ENCODE results near the gene ADCY4.
"Not testable (repeated sequence)": the region's sequence is repeated elsewhere in the genome, so short reads cannot be mapped to it uniquely, and the experiment has no call there.

ADCY4 gene

DNA sequence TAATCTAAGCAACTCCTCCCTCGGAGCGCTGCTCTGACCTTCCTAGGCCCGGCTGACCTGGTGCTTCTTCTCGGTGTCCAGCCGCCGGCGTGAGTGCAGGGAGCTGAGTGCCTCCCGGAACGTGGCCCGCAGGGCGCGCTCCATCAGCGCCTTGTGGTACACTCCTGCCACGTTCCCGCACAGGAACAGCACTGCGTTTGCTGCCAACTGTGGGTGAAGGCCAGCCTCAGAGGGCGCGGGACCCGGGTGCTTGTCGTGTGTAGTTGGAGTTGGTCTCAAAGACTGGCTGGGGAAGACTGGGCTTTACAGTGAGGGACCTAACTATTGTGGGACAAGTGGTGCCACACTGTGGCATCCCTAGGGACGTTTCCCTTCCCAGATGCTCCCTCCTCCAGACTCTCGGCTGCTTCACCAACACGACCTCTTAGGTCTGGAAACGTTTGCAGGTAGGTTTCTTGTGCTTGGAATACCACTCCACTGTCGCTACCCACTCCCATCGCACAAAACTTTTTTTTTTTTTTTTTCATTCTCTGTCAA, 3.1 kb downstream of the ADCY4 start:
- Histone ChIP-seq H3K27me3 (ENCODE audit: insufficient read depth, poor library complexity, severe bottlenecking) (peaks cover 10% of the 10 kb centered on the region), H3K4me3 (replicated peaks; ENCODE audit: insufficient read depth, low read length) (0 out of 2 replicates have a peak overlapping the region, but pooled peaks have one; percentile 10), H3K27ac (replicated peaks) (peak overlapping the region; percentile 31; the same call in 1 of the 2 replicates)
- TF ChIP-seq, protein P1, sequence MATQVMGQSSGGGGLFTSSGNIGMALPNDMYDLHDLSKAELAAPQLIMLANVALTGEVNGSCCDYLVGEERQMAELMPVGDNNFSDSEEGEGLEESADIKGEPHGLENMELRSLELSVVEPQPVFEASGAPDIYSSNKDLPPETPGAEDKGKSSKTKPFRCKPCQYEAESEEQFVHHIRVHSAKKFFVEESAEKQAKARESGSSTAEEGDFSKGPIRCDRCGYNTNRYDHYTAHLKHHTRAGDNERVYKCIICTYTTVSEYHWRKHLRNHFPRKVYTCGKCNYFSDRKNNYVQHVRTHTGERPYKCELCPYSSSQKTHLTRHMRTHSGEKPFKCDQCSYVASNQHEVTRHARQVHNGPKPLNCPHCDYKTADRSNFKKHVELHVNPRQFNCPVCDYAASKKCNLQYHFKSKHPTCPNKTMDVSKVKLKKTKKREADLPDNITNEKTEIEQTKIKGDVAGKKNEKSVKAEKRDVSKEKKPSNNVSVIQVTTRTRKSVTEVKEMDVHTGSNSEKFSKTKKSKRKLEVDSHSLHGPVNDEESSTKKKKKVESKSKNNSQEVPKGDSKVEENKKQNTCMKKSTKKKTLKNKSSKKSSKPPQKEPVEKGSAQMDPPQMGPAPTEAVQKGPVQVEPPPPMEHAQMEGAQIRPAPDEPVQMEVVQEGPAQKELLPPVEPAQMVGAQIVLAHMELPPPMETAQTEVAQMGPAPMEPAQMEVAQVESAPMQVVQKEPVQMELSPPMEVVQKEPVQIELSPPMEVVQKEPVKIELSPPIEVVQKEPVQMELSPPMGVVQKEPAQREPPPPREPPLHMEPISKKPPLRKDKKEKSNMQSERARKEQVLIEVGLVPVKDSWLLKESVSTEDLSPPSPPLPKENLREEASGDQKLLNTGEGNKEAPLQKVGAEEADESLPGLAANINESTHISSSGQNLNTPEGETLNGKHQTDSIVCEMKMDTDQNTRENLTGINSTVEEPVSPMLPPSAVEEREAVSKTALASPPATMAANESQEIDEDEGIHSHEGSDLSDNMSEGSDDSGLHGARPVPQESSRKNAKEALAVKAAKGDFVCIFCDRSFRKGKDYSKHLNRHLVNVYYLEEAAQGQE (IDR thresholded peaks at IDR 0.05; ENCODE audit: insufficient replicate concordance, low read depth) = no peak
- TF ChIP-seq SPI1 (IDR thresholded peaks at IDR 0.05; ENCODE audit: borderline replicate concordance, low read depth) (no peak), POLR2AphosphoS5 (IDR thresholded peaks at IDR 0.05; ENCODE audit: low read depth) (no peak), GABPA (IDR thresholded peaks at IDR 0.05; ENCODE audit: low read depth) (no peak)
- TF ChIP-seq, protein P2, sequence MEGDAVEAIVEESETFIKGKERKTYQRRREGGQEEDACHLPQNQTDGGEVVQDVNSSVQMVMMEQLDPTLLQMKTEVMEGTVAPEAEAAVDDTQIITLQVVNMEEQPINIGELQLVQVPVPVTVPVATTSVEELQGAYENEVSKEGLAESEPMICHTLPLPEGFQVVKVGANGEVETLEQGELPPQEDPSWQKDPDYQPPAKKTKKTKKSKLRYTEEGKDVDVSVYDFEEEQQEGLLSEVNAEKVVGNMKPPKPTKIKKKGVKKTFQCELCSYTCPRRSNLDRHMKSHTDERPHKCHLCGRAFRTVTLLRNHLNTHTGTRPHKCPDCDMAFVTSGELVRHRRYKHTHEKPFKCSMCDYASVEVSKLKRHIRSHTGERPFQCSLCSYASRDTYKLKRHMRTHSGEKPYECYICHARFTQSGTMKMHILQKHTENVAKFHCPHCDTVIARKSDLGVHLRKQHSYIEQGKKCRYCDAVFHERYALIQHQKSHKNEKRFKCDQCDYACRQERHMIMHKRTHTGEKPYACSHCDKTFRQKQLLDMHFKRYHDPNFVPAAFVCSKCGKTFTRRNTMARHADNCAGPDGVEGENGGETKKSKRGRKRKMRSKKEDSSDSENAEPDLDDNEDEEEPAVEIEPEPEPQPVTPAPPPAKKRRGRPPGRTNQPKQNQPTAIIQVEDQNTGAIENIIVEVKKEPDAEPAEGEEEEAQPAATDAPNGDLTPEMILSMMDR (IDR thresholded peaks at IDR 0.05; ENCODE audit: insufficient read depth, low read length) = no peak
- peak in 1 of 2 experiments; percentile 56 for DNase-seq (ENCODE audit: low read depth in 1 of 2, low spot score in 1 of 2)

DNA sequence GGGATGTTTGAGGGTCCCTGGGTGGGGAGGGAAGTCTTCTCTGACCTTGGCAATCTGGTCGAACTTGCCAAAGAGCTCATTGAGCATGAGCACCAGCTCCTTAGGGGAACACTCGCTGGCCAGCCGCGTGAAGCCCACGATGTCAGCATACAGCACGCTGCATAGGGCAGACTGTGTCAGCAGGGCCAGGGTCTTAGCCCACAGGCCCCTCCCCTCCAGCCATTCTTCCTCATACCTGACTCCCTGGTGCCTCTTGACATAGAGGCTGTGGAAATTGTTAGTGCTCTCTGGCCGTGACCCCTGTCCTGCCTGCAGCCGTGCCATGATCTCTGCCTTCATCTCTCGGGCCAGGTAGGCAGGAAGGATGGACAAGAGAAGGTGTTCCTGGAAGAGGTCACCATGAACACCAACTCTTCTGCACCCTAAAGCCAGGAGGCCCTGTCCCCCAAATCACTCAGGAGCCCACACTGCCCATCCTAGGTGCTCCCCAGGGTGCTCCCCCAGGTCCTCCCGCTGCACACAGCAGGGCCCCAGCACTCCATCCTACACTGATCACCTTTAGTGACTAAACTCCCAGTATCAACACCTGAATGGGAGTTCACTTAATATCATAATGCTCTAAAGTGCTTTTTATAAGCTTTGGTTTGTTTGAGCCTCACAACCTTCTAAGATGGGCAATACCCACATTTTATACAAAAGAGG, 3.7 kb downstream of the ADCY4 start:
- no peak for TF ChIP-seq POLR2AphosphoS5 (IDR thresholded peaks at IDR 0.05; ENCODE audit: low read depth)
- H3K27me3 ChIP-seq (ENCODE audit: insufficient read depth, poor library complexity, severe bottlenecking) = peaks cover 10% of the 10 kb centered on the region
- DNase-seq (ENCODE audit: low read depth in 1 of 2, low spot score in 1 of 2) = no peak
- no peak overlapping the region for H3K4me3 ChIP-seq (replicated peaks; ENCODE audit: insufficient read depth, low read length)
- H3K27ac ChIP-seq (replicated peaks) = no peak overlapping the region

DNA sequence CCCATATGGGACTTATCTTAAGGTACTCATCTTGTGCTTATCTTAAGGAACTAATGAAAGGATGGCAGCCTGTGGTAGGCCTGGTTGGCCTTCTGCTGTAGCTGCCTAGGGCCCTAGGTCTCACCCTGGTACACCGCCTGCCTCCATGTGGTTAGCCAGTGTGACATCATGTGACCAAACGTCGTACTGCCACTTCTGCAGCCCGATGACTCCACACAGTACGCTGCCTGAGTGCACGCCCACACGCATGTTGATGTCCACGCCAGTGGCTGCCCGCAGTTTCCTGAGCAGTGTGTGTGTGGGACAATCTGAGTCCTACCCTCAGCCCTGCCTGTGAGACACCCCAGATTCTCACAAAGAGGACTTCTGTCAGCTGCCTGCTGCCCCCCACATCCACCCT, 5.1 kb downstream of the ADCY4 start:
- peak overlapping the region; percentile 61 for H3K27ac ChIP-seq (replicated peaks)
- DNase-seq (ENCODE audit: low read depth in 1 of 2, low spot score in 1 of 2) = peak; percentile 80 to 96
- H3K27me3 ChIP-seq (ENCODE audit: insufficient read depth, poor library complexity, severe bottlenecking) = peaks cover 6% of the 10 kb centered on the region
- no peak overlapping the region for H3K4me3 ChIP-seq (replicated peaks; ENCODE audit: insufficient read depth, low read length)
- TF ChIP-seq, protein P2 (IDR thresholded peaks at IDR 0.05; ENCODE audit: insufficient read depth, low read length) = no peak
- peak; percentile 67; the same call in 1 of the 2 replicates for TF ChIP-seq POLR2AphosphoS5 (IDR thresholded peaks at IDR 0.05; ENCODE audit: low read depth)

DNA sequence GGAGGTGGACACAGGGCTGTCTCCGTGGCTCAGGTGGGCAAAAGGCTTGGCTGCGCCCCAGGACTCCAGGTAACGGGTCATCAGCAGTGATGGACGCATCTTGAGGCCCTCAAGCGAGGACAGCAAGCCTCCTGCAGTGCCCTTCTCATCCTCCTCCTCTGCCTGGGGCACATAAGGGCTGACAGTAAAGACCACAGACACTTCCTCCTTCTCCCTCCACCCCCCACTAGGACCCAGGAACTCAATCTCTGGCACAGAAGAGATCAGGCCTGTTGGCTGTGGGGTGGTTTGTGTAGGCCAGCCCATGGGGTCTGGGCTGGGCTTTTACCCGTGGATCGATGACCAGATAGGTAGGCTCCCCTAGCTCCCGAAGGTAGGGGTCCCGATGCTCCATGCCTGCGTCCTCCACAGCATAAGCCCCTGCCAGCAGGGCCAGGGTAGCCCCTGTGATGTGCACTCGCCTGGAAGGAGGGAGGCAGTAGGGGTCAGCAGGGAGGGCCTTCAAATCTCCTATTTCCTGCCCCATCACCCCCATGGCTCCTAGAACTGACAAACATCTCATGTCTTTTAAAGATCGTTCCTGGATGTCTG, 5.7 kb downstream of the ADCY4 start:
- peak in 1 of 2 experiments; percentile 77 for DNase-seq (ENCODE audit: low read depth in 1 of 2, low spot score in 1 of 2)
- peaks cover 2% of the 10 kb centered on the region for H3K27me3 ChIP-seq (ENCODE audit: insufficient read depth, poor library complexity, severe bottlenecking)

DNA sequence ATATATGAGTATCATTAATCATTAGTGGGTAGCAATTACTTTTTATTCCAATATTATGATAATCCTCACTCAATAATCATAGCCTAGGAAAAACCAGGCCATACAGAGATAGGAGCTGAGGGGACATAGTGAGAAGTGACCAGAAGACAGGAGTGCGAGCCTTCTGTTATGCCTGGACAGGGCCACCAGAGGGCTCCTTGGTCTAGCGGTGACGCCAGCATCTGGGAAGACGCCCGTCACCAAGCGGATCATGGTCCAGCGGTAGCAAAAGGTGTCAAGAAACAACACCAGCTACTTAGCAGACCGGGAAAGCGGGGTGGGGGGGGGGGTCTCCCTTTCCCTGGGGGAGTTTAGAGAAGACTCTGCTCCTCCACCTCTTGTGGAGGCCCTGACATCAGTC, 7.0 kb downstream of the ADCY4 start:
- not testable (repeated sequence) for H3K4me3 ChIP-seq (replicated peaks; ENCODE audit: insufficient read depth, low read length); H3K27me3 ChIP-seq (ENCODE audit: insufficient read depth, poor library complexity, severe bottlenecking)
- H3K27ac ChIP-seq (replicated peaks) = peak overlapping the region; percentile 59
- peak in 1 of 2 experiments; percentile 51 for DNase-seq (ENCODE audit: low read depth in 1 of 2, low spot score in 1 of 2)

More for the DNA sequence above, 5.7 kb downstream of the ADCY4 start:
- Histone ChIP-seq H3K27ac (replicated peaks) (peak overlapping the region; percentile 61), H3K4me3 (replicated peaks; ENCODE audit: insufficient read depth, low read length) (no peak overlapping the region)
- TF ChIP-seq, protein P2 (IDR thresholded peaks at IDR 0.05; ENCODE audit: insufficient read depth, low read length) = no peak
- TF ChIP-seq SPI1 (IDR thresholded peaks at IDR 0.05; ENCODE audit: borderline replicate concordance, low read depth) (peak; percentile 85), GABPA (IDR thresholded peaks at IDR 0.05; ENCODE audit: low read depth) (no peak), POLR2AphosphoS5 (IDR thresholded peaks at IDR 0.05; ENCODE audit: low read depth) (no peak)
- TF ChIP-seq, protein P1 (IDR thresholded peaks at IDR 0.05; ENCODE audit: insufficient replicate concordance, low read depth) = no peak

Data from HL-60 (cell line).